Urothelium cell line (cell line): ENCODE results near the gene TTC6.
A peak's percentile ranks its signal among the peaks of the same experiment; 100 is the strongest.

ENCODE experiments used
- DNase-seq: peaks from one replicate; pipeline ENCODE4 v3.0.0; 2011; ENCODE audit warnings: low spot score, mixed read lengths
- FAIRE-seq: peaks from 2 replicates; lab custom pipeline; 2011; peaks lifted over from hg19 to GRCh38; lab: Jason Lieb, UNC

The TTC6 gene

GRCh38 chr14:37585971-37586796 is 9.2 kb upstream of the TTC6 start:
- FAIRE-seq, result no peak
- no peak for DNase-seq

GRCh38 chr14:37586797-37587130 is 8.7 kb upstream of the TTC6 start:
- DNase-seq, result no peak
- no peak for FAIRE-seq

GRCh38 chr14:37587131-37587803 is 8.2 kb upstream of the TTC6 start:
- no peak for FAIRE-seq

GRCh38 chr14:37587881-37588666 is 7.4 kb upstream of the TTC6 start:
- FAIRE-seq, result no peak
- DNase-seq, result no peak

More at GRCh38 chr14:37587131-37587803, 8.2 kb upstream of the TTC6 start:
- no peak for DNase-seq

- DNase-seq (no peak), FAIRE-seq (no peak)
Observed at GRCh38 chr14:37588667-37588955, 6.8 kb upstream of the TTC6 start.

- FAIRE-seq, result no peak
- DNase-seq, result no peak
Observed at GRCh38 chr14:37588956-37589714, 6.3 kb upstream of the TTC6 start.

- DNase-seq (no peak), FAIRE-seq (no peak)
Observed at GRCh38 chr14:37589715-37590427, 5.6 kb upstream of the TTC6 start.

- FAIRE-seq (no peak), DNase-seq (no peak)
Observed at GRCh38 chr14:37590428-37591139, 4.8 kb upstream of the TTC6 start.

GRCh38 chr14:37591311-37591940 is 4.0 kb upstream of the TTC6 start:
- DNase-seq (no peak), FAIRE-seq (no peak)

- no peak for FAIRE-seq
- DNase-seq, result no peak
Observed at GRCh38 chr14:37591941-37592481, 3.4 kb upstream of the TTC6 start.

GRCh38 chr14:37592482-37593408 is 2.7 kb upstream of the TTC6 start:
- no peak for FAIRE-seq
- DNase-seq, result no peak

- no peak for DNase-seq
- no peak for FAIRE-seq
Observed at GRCh38 chr14:37593511-37594237, 1.8 kb upstream of the TTC6 start.

GRCh38 chr14:37594238-37594970 is 1.0 kb upstream of the TTC6 start:
- DNase-seq (peak; percentile 56), FAIRE-seq (no peak)

- FAIRE-seq (no peak), DNase-seq (peak; percentile 78)
Observed at GRCh38 chr14:37595809-37596621, 586 bp downstream of the TTC6 start.

- FAIRE-seq (no peak), DNase-seq (no peak)
Observed at GRCh38 chr14:37596790-37597472, 1.5 kb downstream of the TTC6 start.
